SU-DHL-6 (cell line): ENCODE measurements around the gene UNC5C.

ENCODE experiments used
- H2AFZ ChIP-seq: fragments of 200-600 bp; sonication (generic); 2 replicates; pipeline ENCODE4 v1.6.1; 2014; ENCODE audit warnings: low read depth, mild to moderate bottlenecking, moderate library complexity, mixed read lengths, antibody characterized with exemption, low read length; ENCODE audit not compliant: severe bottlenecking
- H3F3A ChIP-seq: fragments of 200-600 bp; shearing (Covaris generic); 2 replicates; pipeline ENCODE4 v1.6.0; 2016; ENCODE audit warnings: antibody characterized with exemption, mild to moderate bottlenecking; ENCODE audit not compliant: insufficient read depth
- H3K27ac ChIP-seq: fragments of 200-600 bp; sonication (generic); 2 replicates; pipeline ENCODE4 v1.5.1; 2016; ENCODE audit warnings: low read depth, mild to moderate bottlenecking, low read length, moderate library complexity, mixed read lengths
- H3K27me3 ChIP-seq: fragments of 200-600 bp; sonication (generic), shearing (Covaris generic); 2 replicates; pipeline ENCODE4 v1.6.0; 2014; ENCODE audit warnings: mild to moderate bottlenecking, low read length
- H3K36me3 ChIP-seq: fragments of 200-600 bp; sonication (generic); 2 replicates; pipeline ENCODE4 v1.6.1; 2014; ENCODE audit warnings: mild to moderate bottlenecking, low read length, mixed read lengths
- H3K4me2 ChIP-seq: fragments of 300-600, 200-600 bp; shearing (Covaris generic), sonication (generic); 2 replicates; pipeline ENCODE4 v1.6.0; 2014; ENCODE audit warnings: low read length, low read depth, mild to moderate bottlenecking; ENCODE audit not compliant: poor library complexity, severe bottlenecking
- H3K4me3 ChIP-seq: fragments of 200-600 bp; sonication (generic); 2 replicates; pipeline ENCODE4 v1.5.1; 2014; ENCODE audit warnings: antibody characterized with exemption, low read length, mild to moderate bottlenecking, mixed read lengths; ENCODE audit not compliant: insufficient read depth, poor library complexity, severe bottlenecking
- H3K79me2 ChIP-seq: fragments of 200-600 bp; sonication (generic); 2 replicates; pipeline ENCODE4 v1.6.1; 2014; ENCODE audit warnings: mild to moderate bottlenecking, low read length, moderate library complexity; ENCODE audit not compliant: insufficient read depth
- H3K9ac ChIP-seq: fragments of 200-600 bp; sonication (generic); 2 replicates; pipeline ENCODE4 v1.7.0; 2014; ENCODE audit warnings: mild to moderate bottlenecking, low read length
- H3K9me2 ChIP-seq: fragments of 200-600 bp; sonication (generic); replicated peaks from 2 replicates; pipeline ENCODE4 v1.6.1; 2014; ENCODE audit warnings: low read length; ENCODE audit not compliant: insufficient read depth
- H3K9me3 ChIP-seq: fragments of 200-600 bp; sonication (generic); 2 replicates; pipeline ENCODE4 v1.6.1; 2014; ENCODE audit warnings: low read length, mixed read lengths; ENCODE audit not compliant: insufficient read depth
- H4K20me1 ChIP-seq: fragments of 200-600 bp; sonication (generic); 2 replicates; pipeline ENCODE4 v1.6.1; 2014; ENCODE audit warnings: low read depth, mild to moderate bottlenecking, antibody characterized with exemption, low read length, moderate library complexity, mixed read lengths
- EZH2phosphoT487 ChIP-seq: fragments of 200-600 bp; sonication (generic), shearing (Covaris generic); conservative IDR thresholded peaks from 2 replicates; pipeline ENCODE4 v1.6.1; 2018; ENCODE audit warnings: mild to moderate bottlenecking, antibody characterized with exemption, low read length, moderate library complexity, mixed read lengths
- TF ChIP-seq, protein P1 (sequence below): fragments of 200-600 bp; sonication (generic); IDR thresholded peaks from one replicate; pipeline ENCODE4 v1.5.1; 2017; ENCODE audit warnings: antibody characterized with exemption, mild to moderate bottlenecking, low read length, moderate library complexity; ENCODE audit not compliant: insufficient read depth, poor library complexity, severe bottlenecking

The UNC5C gene

DNA sequence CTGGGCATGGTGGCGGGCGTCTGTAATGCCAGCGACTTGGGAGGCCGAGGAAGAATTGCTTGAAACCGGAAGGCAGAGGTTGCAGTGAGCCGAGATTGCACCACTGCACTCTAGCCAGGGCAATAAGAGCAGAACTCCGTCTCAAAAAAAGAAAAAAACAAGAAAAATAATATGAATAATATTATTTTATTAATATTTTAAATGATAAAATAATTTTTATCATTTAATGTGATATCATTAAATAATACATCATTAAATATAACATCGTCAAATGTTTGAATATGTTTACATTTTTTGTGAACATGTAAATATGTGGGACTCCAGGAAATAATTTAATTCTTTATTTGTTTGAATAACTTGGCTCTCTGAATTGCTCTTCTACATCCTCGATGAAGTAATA, 15.5 kb downstream of the UNC5C start:
- Histone ChIP-seq H4K20me1 (no peaks in the 10 kb centered on the region), H3K9me2 (no peaks in the 10 kb centered on the region), H3K4me3 (no peak overlapping the region), H3K9me3 (no peaks in the 10 kb centered on the region), H3K4me2 (no peak overlapping the region), H3K27ac (no peak overlapping the region), H3K27me3 (no peaks in the 10 kb centered on the region), H2AFZ (no peak overlapping the region), H3K36me3 (no peaks in the 10 kb centered on the region), H3K79me2 (no peaks in the 10 kb centered on the region), H3F3A (no peaks in the 10 kb centered on the region), H3K9ac (no peak overlapping the region)
- TF ChIP-seq EZH2phosphoT487, result no peak
- TF ChIP-seq, protein P1, sequence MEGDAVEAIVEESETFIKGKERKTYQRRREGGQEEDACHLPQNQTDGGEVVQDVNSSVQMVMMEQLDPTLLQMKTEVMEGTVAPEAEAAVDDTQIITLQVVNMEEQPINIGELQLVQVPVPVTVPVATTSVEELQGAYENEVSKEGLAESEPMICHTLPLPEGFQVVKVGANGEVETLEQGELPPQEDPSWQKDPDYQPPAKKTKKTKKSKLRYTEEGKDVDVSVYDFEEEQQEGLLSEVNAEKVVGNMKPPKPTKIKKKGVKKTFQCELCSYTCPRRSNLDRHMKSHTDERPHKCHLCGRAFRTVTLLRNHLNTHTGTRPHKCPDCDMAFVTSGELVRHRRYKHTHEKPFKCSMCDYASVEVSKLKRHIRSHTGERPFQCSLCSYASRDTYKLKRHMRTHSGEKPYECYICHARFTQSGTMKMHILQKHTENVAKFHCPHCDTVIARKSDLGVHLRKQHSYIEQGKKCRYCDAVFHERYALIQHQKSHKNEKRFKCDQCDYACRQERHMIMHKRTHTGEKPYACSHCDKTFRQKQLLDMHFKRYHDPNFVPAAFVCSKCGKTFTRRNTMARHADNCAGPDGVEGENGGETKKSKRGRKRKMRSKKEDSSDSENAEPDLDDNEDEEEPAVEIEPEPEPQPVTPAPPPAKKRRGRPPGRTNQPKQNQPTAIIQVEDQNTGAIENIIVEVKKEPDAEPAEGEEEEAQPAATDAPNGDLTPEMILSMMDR, result no peak

GRCh38 chr4:95532305-95532704, 16.5 kb downstream of the UNC5C start:
- Histone ChIP-seq H3K27me3 (no peaks in the 10 kb centered on the region), H3K36me3 (no peaks in the 10 kb centered on the region), H3K4me2 (no peak overlapping the region), H3K79me2 (no peaks in the 10 kb centered on the region), H3K9ac (no peak overlapping the region), H3K9me2 (no peaks in the 10 kb centered on the region), H3K4me3 (no peak overlapping the region), H3K9me3 (no peaks in the 10 kb centered on the region), H4K20me1 (no peaks in the 10 kb centered on the region), H2AFZ (no peak overlapping the region), H3K27ac (no peak overlapping the region), H3F3A (no peaks in the 10 kb centered on the region)
- no peak for TF ChIP-seq EZH2phosphoT487
- TF ChIP-seq, protein P1, result no peak

DNA sequence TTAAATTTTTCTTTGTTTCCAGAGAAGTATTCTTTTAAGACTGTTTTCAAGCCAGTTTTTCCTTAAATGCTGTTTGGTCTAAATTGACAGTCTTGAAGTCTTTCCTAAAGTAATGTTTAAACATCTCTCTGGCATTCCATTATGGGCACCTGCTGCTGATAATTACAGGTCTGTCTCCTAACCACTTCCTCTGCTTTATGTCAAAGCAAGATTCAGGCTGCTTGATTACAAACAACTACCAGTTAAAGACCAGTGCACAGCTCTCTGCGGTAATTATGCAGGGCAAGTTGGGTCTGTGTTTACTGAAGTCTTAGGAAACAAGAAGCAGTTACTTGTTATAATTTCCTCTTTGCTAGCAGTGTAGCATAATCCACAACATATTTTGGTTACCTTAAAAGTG, 17.6 kb downstream of the UNC5C start:
- Histone ChIP-seq H3F3A (no peaks in the 10 kb centered on the region), H3K9me2 (no peaks in the 10 kb centered on the region), H4K20me1 (no peaks in the 10 kb centered on the region), H3K27ac (no peak overlapping the region), H3K9ac (no peak overlapping the region), H3K4me3 (no peak overlapping the region), H3K79me2 (no peaks in the 10 kb centered on the region), H2AFZ (no peak overlapping the region), H3K27me3 (no peaks in the 10 kb centered on the region), H3K4me2 (no peak overlapping the region), H3K9me3 (no peaks in the 10 kb centered on the region), H3K36me3 (no peaks in the 10 kb centered on the region)
- TF ChIP-seq, protein P1, result no peak
- no peak for TF ChIP-seq EZH2phosphoT487

DNA sequence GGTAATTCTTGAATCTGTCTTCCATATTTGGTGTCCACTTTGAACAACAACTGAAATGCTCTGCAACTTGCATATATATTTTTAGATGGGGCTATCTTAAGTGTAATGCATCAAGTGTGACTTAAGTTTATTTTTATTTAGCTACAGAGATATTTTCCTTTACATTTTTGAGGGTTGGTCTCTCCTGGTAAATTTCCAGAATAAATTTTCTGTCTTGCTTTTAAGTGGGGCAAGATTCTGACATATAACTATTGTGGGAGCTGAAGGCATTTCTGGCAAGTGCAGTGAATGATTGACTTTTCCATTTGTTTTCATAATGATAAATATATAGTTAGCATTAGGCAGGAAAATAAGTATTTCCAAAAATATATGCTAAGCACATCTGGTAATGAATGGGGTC, 18.8 kb downstream of the UNC5C start:
- H3K4me2 ChIP-seq, result no peak overlapping the region
- H3K9ac ChIP-seq, result no peak overlapping the region
- no peaks in the 10 kb centered on the region for H3K9me3 ChIP-seq
- H2AFZ ChIP-seq, result no peak overlapping the region
- no peaks in the 10 kb centered on the region for H3K9me2 ChIP-seq
- no peaks in the 10 kb centered on the region for H3F3A ChIP-seq
- no peak overlapping the region for H3K27ac ChIP-seq
- H4K20me1 ChIP-seq, result no peaks in the 10 kb centered on the region
- no peaks in the 10 kb centered on the region for H3K27me3 ChIP-seq
- H3K4me3 ChIP-seq, result no peak overlapping the region
- no peaks in the 10 kb centered on the region for H3K79me2 ChIP-seq
- H3K36me3 ChIP-seq, result no peaks in the 10 kb centered on the region
- TF ChIP-seq, protein P1, result no peak
- no peak for TF ChIP-seq EZH2phosphoT487
